Measurements from ENCODE around the gene ADCY10. TPM values are rescaled to one million over a fixed set of nuclear protein-coding genes. Genes with fewer than 3 reads are reported as not detected.

The ADCY10 gene, protein sequence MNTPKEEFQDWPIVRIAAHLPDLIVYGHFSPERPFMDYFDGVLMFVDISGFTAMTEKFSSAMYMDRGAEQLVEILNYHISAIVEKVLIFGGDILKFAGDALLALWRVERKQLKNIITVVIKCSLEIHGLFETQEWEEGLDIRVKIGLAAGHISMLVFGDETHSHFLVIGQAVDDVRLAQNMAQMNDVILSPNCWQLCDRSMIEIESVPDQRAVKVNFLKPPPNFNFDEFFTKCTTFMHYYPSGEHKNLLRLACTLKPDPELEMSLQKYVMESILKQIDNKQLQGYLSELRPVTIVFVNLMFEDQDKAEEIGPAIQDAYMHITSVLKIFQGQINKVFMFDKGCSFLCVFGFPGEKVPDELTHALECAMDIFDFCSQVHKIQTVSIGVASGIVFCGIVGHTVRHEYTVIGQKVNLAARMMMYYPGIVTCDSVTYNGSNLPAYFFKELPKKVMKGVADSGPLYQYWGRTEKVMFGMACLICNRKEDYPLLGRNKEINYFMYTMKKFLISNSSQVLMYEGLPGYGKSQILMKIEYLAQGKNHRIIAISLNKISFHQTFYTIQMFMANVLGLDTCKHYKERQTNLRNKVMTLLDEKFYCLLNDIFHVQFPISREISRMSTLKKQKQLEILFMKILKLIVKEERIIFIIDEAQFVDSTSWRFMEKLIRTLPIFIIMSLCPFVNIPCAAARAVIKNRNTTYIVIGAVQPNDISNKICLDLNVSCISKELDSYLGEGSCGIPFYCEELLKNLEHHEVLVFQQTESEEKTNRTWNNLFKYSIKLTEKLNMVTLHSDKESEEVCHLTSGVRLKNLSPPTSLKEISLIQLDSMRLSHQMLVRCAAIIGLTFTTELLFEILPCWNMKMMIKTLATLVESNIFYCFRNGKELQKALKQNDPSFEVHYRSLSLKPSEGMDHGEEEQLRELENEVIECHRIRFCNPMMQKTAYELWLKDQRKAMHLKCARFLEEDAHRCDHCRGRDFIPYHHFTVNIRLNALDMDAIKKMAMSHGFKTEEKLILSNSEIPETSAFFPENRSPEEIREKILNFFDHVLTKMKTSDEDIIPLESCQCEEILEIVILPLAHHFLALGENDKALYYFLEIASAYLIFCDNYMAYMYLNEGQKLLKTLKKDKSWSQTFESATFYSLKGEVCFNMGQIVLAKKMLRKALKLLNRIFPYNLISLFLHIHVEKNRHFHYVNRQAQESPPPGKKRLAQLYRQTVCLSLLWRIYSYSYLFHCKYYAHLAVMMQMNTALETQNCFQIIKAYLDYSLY (N-terminal part only)
- total RNA-seq: 0.48 TPM in 1 of 2 replicates, not detected in the other

DNA sequence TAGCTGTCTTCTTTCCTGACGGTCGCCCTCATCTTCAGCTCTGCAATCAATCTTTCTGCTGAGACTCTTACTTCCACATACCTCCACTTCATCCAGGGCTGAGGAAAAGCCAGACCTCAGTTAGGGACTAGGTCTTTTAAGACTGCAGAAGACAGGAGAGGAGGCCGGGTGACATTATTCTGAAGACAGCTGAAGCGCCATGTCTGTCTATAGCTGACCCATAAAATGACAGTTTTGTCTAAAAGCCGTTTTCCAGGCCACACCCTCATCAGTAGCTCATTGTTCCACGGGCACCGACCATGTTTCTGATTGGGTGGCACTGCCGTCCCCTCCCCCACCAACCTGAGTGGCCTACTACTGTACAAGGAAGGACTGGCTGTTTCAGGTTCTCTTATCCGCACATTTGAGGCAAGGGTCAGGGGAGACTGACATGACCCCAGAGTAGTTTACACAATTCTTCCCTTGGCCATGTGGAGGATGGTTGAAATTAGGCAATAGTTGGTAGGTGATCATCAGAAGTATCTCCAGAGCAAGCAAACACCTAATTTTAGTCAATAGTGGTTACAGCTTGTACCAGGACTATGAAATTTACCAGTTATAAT is at the start of gene ADCY10:
Gene ADCY10, minus strand, starts transcription at position 240 of the 602 bp plus-strand sequence. CDS start 8,994 bp downstream, outside the sequence.

DNA sequence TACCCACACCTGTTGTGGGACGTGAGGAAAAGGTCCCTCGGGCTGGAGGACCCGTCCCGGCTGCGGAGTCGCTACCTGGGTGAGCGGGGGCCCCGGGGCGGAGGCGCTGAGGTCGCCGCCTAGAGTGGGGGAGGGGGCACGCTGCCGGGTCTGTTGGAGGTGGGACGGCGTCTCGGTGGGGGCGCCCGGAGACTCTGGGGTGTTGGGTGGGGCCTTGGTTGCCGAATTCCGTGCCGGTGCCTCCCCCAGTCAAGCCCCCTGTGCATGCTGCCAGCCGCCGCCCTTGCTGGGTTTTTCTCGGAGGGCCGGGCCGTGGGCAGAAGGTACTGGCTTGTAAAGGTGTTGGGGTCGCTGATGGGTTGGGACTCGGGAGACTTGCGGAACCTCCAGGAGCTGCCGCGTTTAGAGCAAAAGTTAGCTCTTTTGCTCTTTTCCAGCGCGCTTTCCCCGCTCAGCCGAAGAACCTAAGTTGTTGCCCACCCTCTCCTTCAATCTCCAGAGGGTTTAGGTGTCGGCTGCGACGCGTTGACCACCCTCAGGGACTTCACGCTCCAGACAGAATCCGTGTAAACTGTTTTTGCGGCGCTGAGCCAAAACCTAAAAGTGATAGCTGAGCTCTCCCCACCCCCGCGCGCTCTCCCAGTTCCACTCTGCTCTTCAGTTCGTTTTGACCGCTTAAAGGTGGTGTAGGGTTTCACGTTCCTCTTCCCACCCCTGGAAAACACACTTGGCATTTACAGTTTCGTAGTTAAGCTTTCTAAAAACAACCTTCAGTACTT is 23.2 kb upstream of the ADCY10 start, which contains the start of gene MPC2:
Gene MPC2, minus strand, starts transcription at position 143 of the 779 bp plus-strand sequence. CDS start 1,231 bp downstream, outside the sequence.

DNA sequence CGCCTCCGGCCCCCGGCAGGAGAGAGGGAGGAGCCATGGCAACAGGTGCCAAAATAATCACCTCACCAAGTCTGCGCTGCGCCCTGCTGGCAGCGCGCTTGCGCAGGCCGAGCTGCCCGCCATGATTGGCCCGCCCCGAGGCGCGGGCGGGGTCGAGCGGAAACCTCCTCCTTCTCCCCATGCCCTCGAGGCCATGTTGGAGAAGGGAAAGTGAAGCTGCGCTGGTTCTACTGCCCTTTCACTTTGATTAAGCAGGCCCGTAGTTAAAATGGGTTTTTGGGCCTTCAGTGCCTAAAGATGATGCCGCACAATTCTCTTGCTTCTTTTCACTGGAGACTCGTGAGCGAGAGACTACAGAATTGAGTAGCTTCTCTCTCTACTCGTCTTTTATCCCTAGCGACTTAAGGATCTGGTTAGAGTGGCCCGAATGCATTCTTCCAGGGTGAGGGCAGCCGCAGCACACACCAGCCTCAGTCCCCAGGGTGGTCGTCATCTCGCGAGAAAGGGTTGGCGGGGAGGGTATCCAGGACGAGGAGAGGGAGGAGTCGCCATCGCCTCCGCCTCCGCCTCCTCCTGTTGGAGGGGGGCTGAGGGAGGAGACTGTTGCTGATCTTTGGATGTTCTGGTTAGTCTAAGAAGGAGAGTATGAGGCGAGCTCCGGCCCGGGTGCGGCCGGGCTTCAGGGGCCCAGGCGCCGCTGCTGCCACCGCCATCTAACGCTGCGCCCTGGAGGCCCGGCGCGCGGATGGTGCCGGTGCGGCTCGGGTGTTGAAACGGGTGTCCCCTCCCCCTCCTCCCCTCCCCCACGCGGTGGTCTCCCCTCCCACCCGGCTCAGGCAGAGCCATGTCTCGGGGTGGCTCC is 22.4 kb upstream of the ADCY10 start, which contains the start of gene DCAF6:
Gene DCAF6, plus strand, starts transcription at position 616 of the 862 bp plus-strand sequence. Its CDS starts 229 bp downstream, at position 845.

Other genes with a start within 250 kb of the ADCY10 start
- 142 and 170 TPM in 2 replicates for gene MPZL1, start 192.2 kb downstream of the ADCY10 start, total RNA-seq
- gene DCAF6, start 22.5 kb upstream of the ADCY10 start, total RNA-seq: 51.0 and 54.0 TPM in 2 replicates
- gene MPC2, start 22.9 kb upstream of the ADCY10 start, total RNA-seq: 18.0 and 20.0 TPM in 2 replicates
- 20.6 and 26.3 TPM in 2 replicates for gene GPR161, start 222.8 kb upstream of the ADCY10 start, total RNA-seq

Measured in vein endothelial cell (primary cell).